HCT116 (cell line): ENCODE results near the gene ARSB. TPM values are rescaled to one million over a fixed set of nuclear protein-coding genes. Genes with fewer than 3 reads are reported as not detected.
"Not testable (repeated sequence)": the region's sequence is repeated elsewhere in the genome, so short reads cannot be mapped to it uniquely, and the experiment has no call there.

Experiments
- ATAC-seq: fragments of 200-7000 bp; cut with Tn5 transposase; 2 replicates; pipeline ENCODE4 v1.9.1; 2020; ENCODE audit warnings: mild to moderate bottlenecking, moderate library complexity
- BruUV-seq: library from RNA; stranded (reverse); fragments of 400-500 nt; replicated peaks from 2 replicates; lab custom pipeline; 2021; lab: Mats Ljungman, UMichigan
- CTCF ChIA-PET: fragments of 300-600 bp; sonication (Branson Sonifier 250); formaldehyde crosslinking; loops from one replicate; lab custom pipeline; 2021; ENCODE audit warnings: antibody characterized with exemption; lab: Charles Lee
- POLR2A ChIA-PET: fragments of 300-600, 350-600 bp; sonication (Branson Sonifier 250); formaldehyde crosslinking; loops from one replicate; lab custom pipeline; 2021; ENCODE audit warnings: antibody characterized with exemption; lab: Charles Lee
- RAD21 ChIA-PET, 2 experiments: fragments of 300-600 bp; sonication (Branson Sonifier 250); formaldehyde crosslinking; loops; one replicate each; lab custom pipeline; 2023; ENCODE audit warnings: low total read pairs in 2 of 2; ENCODE audit not compliant: uncharacterized antibody in 2 of 2, unreplicated experiment in 2 of 2, low non-redundant PET in 1 of 2; lab: Charles Lee
- DNase-seq: peaks from one replicate; pipeline ENCODE4 v3.0.0-alpha.2; 2010; ENCODE audit warnings: low read depth, low spot score
- H2AFZ ChIP-seq: fragments of 200-600 bp; shearing (Covaris generic), sonication (generic); 2 replicates; pipeline ENCODE4 v1.6.1; 2017; ENCODE audit warnings: low read depth, mixed run types, mixed read lengths, antibody characterized with exemption, low read length; ENCODE audit not compliant: poor library complexity, severe bottlenecking
- H3K27ac ChIP-seq: 2 replicates; pipeline ENCODE4 v1.5.1; 2012; ENCODE audit warnings: low read depth, low read length
- H3K27me3 ChIP-seq: fragments of 200-600 bp; sonication (generic); 2 replicates; pipeline ENCODE4 v1.6.1; 2016; ENCODE audit warnings: mixed run types, low read length, mixed read lengths; ENCODE audit not compliant: insufficient read depth
- H3K36me3 ChIP-seq, 2 experiments: fragments of 200-500 bp in 1 of 2; fragments of 200-600 bp in 1 of 2; sonication (Bioruptor generic) in 1 of 2; sonication (generic) in 1 of 2; 2 replicates each; pipeline versions ENCODE4 v1.5.1 to v1.6.1; 2014 to 2016; ENCODE audit warnings: low read length in 2 of 2, inconsistent platforms in 1 of 2, mixed read lengths in 1 of 2, mixed run types in 1 of 2; ENCODE audit not compliant: insufficient read depth in 2 of 2, control insufficient read depth in 1 of 2
- H3K4me1 ChIP-seq, 2 experiments: fragments of 200-600 bp in 1 of 2; sonication (generic) in 1 of 2; 2 replicates each; pipeline versions ENCODE4 v1.5.1 to v1.6.1; 2012 to 2017; ENCODE audit warnings: low read length in 2 of 2, inconsistent platforms in 1 of 2, mild to moderate bottlenecking in 1 of 2, mixed read lengths in 1 of 2, mixed run types in 1 of 2, moderate library complexity in 1 of 2; ENCODE audit not compliant: insufficient read depth in 2 of 2, control insufficient read depth in 1 of 2
- H3K4me2 ChIP-seq: fragments of 200-600 bp; sonication (generic); 2 replicates; pipeline ENCODE4 v1.6.1; 2017; ENCODE audit warnings: mixed run types, low read length, mixed read lengths
- H3K4me3 ChIP-seq, 2 experiments: fragments of 200-600 bp in 1 of 2; sonication (generic) in 1 of 2; replicated peaks in 1 of 2; 2 replicates each; pipeline ENCODE4 v1.5.1; 2011 to 2016; ENCODE audit warnings: low read length in 2 of 2, control low read depth in 1 of 2, low read depth in 1 of 2, mild to moderate bottlenecking in 1 of 2, mixed read lengths in 1 of 2, mixed run types in 1 of 2
- H3K79me2 ChIP-seq: fragments of 200-600 bp; sonication (generic); 2 replicates; pipeline ENCODE4 v1.6.1; 2017; ENCODE audit warnings: mild to moderate bottlenecking, mixed run types, low read length, moderate library complexity, mixed read lengths; ENCODE audit not compliant: insufficient read depth
- H3K9ac ChIP-seq: fragments of 200-600 bp; sonication (generic); 2 replicates; pipeline ENCODE4 v1.6.1; 2016; ENCODE audit warnings: low read length, mixed read lengths
- H3K9me2 ChIP-seq: fragments of 200-600 bp; sonication (generic), shearing (Covaris generic); 2 replicates; pipeline ENCODE4 v1.6.1; 2017; ENCODE audit warnings: mixed run types, mild to moderate bottlenecking, moderate library complexity; ENCODE audit not compliant: insufficient read depth
- H3K9me3 ChIP-seq, 2 experiments: fragments of 200-500 bp in 1 of 2; fragments of 200-600 bp in 1 of 2; sonication (Bioruptor generic) in 1 of 2; sonication (generic) in 1 of 2; 2 replicates each; pipeline ENCODE4 v1.6.1; 2014 to 2017; ENCODE audit warnings: low read length in 2 of 2, mixed read lengths in 2 of 2, inconsistent platforms in 1 of 2, low read depth in 1 of 2, mild to moderate bottlenecking in 1 of 2, mixed run types in 1 of 2, moderate library complexity in 1 of 2; ENCODE audit not compliant: control insufficient read depth in 1 of 2, insufficient read depth in 1 of 2
- H4K20me1 ChIP-seq: fragments of 200-600 bp; sonication (generic), shearing (Covaris generic); 2 replicates; pipeline ENCODE4 v1.6.1; 2017; ENCODE audit warnings: mixed run types, mild to moderate bottlenecking, moderate library complexity; ENCODE audit not compliant: insufficient read depth
- CBX3 ChIP-seq: IDR thresholded peaks from 2 replicates; pipeline ENCODE4 v1.6.1; 2012; ENCODE audit warnings: low read depth
- CEBPB ChIP-seq: IDR thresholded peaks from 2 replicates; pipeline ENCODE4 v1.6.1; 2012; ENCODE audit warnings: low read depth
- EGR1 ChIP-seq: IDR thresholded peaks from 2 replicates; pipeline ENCODE4 v1.6.1; 2012; ENCODE audit warnings: low read depth
- ELF1 ChIP-seq: IDR thresholded peaks from 2 replicates; pipeline ENCODE4 v1.6.1; 2012; ENCODE audit warnings: low read depth, borderline replicate concordance
- EZH2 ChIP-seq: fragments of 200-600 bp; sonication (generic); IDR thresholded peaks from 2 replicates; pipeline ENCODE4 v1.6.1; 2017; ENCODE audit warnings: antibody characterized with exemption, mixed run types
- JUND ChIP-seq: IDR thresholded peaks from 2 replicates; pipeline ENCODE4 v1.6.1; 2012
- POLR2AphosphoS5 ChIP-seq: IDR thresholded peaks from 2 replicates; pipeline ENCODE4 v1.6.1; 2011; ENCODE audit warnings: mild to moderate bottlenecking, low read depth, low read length, moderate library complexity
- RAD21 ChIP-seq: IDR thresholded peaks from 2 replicates; pipeline ENCODE4 v1.6.1; 2012; ENCODE audit warnings: low read depth, mild to moderate bottlenecking
- SP1 ChIP-seq: IDR thresholded peaks from 2 replicates; pipeline ENCODE4 v1.6.1; 2012; ENCODE audit warnings: low read depth
- SRF ChIP-seq: IDR thresholded peaks from 2 replicates; pipeline ENCODE4 v1.6.1; 2012; ENCODE audit warnings: low read depth
- TCF7L2 ChIP-seq: IDR thresholded peaks from 2 replicates; pipeline ENCODE4 v1.7.0; 2011; ENCODE audit warnings: borderline replicate concordance, inconsistent platforms; ENCODE audit not compliant: insufficient read depth, insufficient read length; ENCODE audit errors: extremely low read depth
- ZBTB33 ChIP-seq: IDR thresholded peaks from 2 replicates; pipeline ENCODE4 v1.6.1; 2011; ENCODE audit warnings: mild to moderate bottlenecking, low read length, moderate library complexity; ENCODE audit not compliant: insufficient replicate concordance; ENCODE audit errors: extremely low read depth
- ZNF274 ChIP-seq: fragments of 200-500 bp; sonication (Bioruptor generic); IDR thresholded peaks from 2 replicates; pipeline ENCODE4 v1.6.1; 2014; ENCODE audit warnings: mild to moderate bottlenecking, low read depth, low read length, inconsistent platforms
- intact Hi-C: fragments of 100-400 bp; cut with micrococcal nuclease; formaldehyde crosslinking; loops from 2 replicates; pipeline ENCODE4 v1.10.0; 2022
- total RNA-seq: library from RNA; stranded (reverse); gene quantifications from one replicate; pipeline ENCODE4 v1.2.1, GENCODE V29; 2021; ENCODE audit not compliant: unreplicated experiment

ARSB gene
- total RNA-seq, 1 experiment from 2014 or later: 4.8 TPM

- intact Hi-C loops: no loop called here
- no peaks in the 10 kb centered on the region for H3K9me2 ChIP-seq
- no peak for TF ChIP-seq POLR2AphosphoS5
- no peak for TF ChIP-seq ELF1
- no peak for TF ChIP-seq CBX3
- no peak for TF ChIP-seq TCF7L2
- no peak for TF ChIP-seq CEBPB
- TF ChIP-seq ZNF274: no peak
- no peak for TF ChIP-seq ZBTB33
- no peak for TF ChIP-seq EZH2
- TF ChIP-seq EGR1: no peak
- TF ChIP-seq JUND: no peak
- TF ChIP-seq SP1: no peak
- TF ChIP-seq SRF: no peak
- TF ChIP-seq RAD21: no peak
- ChIA-PET CTCF (no interaction called here), RAD21 (no interaction called here), POLR2A (no interaction called here)
- no peaks in the 10 kb centered on the region for H3K9me3 ChIP-seq
- ATAC-seq: no peak
- H2AFZ ChIP-seq: no peak overlapping the region
- no TSS peak for BruUV-seq
- no peaks in the 10 kb centered on the region for H3K79me2 ChIP-seq
- no peak overlapping the region for H3K9ac ChIP-seq
- H3K4me2 ChIP-seq: no peak overlapping the region
- no peaks in the 10 kb centered on the region for H4K20me1 ChIP-seq
- no peak overlapping the region for H3K27ac ChIP-seq
- no peak overlapping the region for H3K4me3 ChIP-seq
- no peaks in the 10 kb centered on the region for H3K36me3 ChIP-seq
- no peaks in the 10 kb centered on the region for H3K27me3 ChIP-seq
- DNase-seq: no peak
- peaks cover 8 to 15% of the 10 kb centered on the region in 2 experiments; a peak in 3 of 4 replicates for H3K4me1 ChIP-seq
Measured at GRCh38 chr5:78734094-78734845, 250.8 kb downstream of the ARSB start.

- H3K9me2 ChIP-seq, H3K79me2 ChIP-seq, BruUV-seq, H3K27me3 ChIP-seq, H3K9me3 ChIP-seq, H4K20me1 ChIP-seq, intact Hi-C loops, H3K4me2 ChIP-seq, DNase-seq, H3K27ac ChIP-seq, ATAC-seq, H3K36me3 ChIP-seq, H2AFZ ChIP-seq, H3K4me3 ChIP-seq, H3K9ac ChIP-seq, CTCF ChIA-PET, POLR2A ChIA-PET: not testable (repeated sequence)
- RAD21 ChIA-PET: interaction anchor here in 1 of 2 experiments (0.7 kb wide), 1 partner anchor 44 kb away, joined by 8 read pairs; no protein-coding TSS in a partner anchor
- peaks cover 8 to 11% of the 10 kb centered on the region in 2 experiments for H3K4me1 ChIP-seq
Measured at GRCh38 chr5:78732721-78733120, 252.4 kb downstream of the ARSB start.
